HG02938 (cell line): ENCODE results near the gene ST8SIA4.
"Not testable (repeated sequence)": the region's sequence is repeated elsewhere in the genome, so short reads cannot be mapped to it uniquely, and the experiment has no call there.

Experiments used
- ATAC-seq: cut with Tn5 transposase; IDR thresholded peaks from one replicate; pipeline ENCODE4 v1.9.1; 2021; ENCODE audit warnings: mild to moderate bottlenecking, moderate library complexity; ENCODE audit not compliant: unreplicated experiment

ST8SIA4 gene

GRCh38 chr5:100789694-100790093 is 113.4 kb downstream of the ST8SIA4 start:
- no peak for ATAC-seq

GRCh38 chr5:100788417-100788816 is 114.7 kb downstream of the ST8SIA4 start:
- ATAC-seq, result no peak

- ATAC-seq, result peak; percentile 80
Measured at GRCh38 chr5:100787648-100788047, 115.4 kb downstream of the ST8SIA4 start.

- ATAC-seq, result not testable (repeated sequence)
Measured at GRCh38 chr5:100785536-100785935, 117.5 kb downstream of the ST8SIA4 start.

- peak; percentile 79 for ATAC-seq
Measured at GRCh38 chr5:100780376-100780870, 122.7 kb downstream of the ST8SIA4 start.

GRCh38 chr5:100779669-100780375 is 123.3 kb downstream of the ST8SIA4 start:
- ATAC-seq, result peak; percentile 30

- ATAC-seq, result peak; percentile 62
Measured at GRCh38 chr5:100777680-100778300, 125.3 kb downstream of the ST8SIA4 start.

- no peak for ATAC-seq
Measured at GRCh38 chr5:100775533-100775855, 127.6 kb downstream of the ST8SIA4 start.

GRCh38 chr5:100772548-100772947 is 130.5 kb downstream of the ST8SIA4 start:
- no peak for ATAC-seq

GRCh38 chr5:100772006-100772405 is 131.1 kb downstream of the ST8SIA4 start:
- no peak for ATAC-seq

GRCh38 chr5:100771181-100771580 is 131.9 kb downstream of the ST8SIA4 start:
- no peak for ATAC-seq

- no peak for ATAC-seq
Measured at GRCh38 chr5:100768221-100768620, 134.9 kb downstream of the ST8SIA4 start.

GRCh38 chr5:100762995-100763394 is 140.1 kb downstream of the ST8SIA4 start:
- no peak for ATAC-seq

GRCh38 chr5:100762108-100762507 is 141.0 kb downstream of the ST8SIA4 start:
- ATAC-seq, result no peak

GRCh38 chr5:100761192-100761591 is 141.9 kb downstream of the ST8SIA4 start:
- ATAC-seq, result no peak

GRCh38 chr5:100760688-100761087 is 142.4 kb downstream of the ST8SIA4 start:
- ATAC-seq, result no peak

GRCh38 chr5:100758780-100759179 is 144.3 kb downstream of the ST8SIA4 start:
- ATAC-seq, result no peak

GRCh38 chr5:100758306-100758705 is 144.8 kb downstream of the ST8SIA4 start:
- ATAC-seq, result no peak

- ATAC-seq, result no peak
Measured at GRCh38 chr5:100757618-100758017, 145.5 kb downstream of the ST8SIA4 start.
